Stimulated activated naive B cell treated with anti-CD40 and anti-IgM and Interleukin-4, amounts not matched to agents 10 μg/mL and 1 μg/mL and 100 μg/mL, for 72 hours (primary cell): ENCODE results near the gene CABP1.

Experiments used
- ATAC-seq, 2 donors: fragments of 150-1000 bp; cut with Tn5 transposase; replicated peaks; 2 replicates each; pipeline ENCODE4 v1.10.0; 2021; ENCODE audit warnings: moderate library complexity in 1 of 2
- DNase-seq: peaks from one replicate; pipeline ENCODE4 v3.0.0; 2021
- H3K27ac Mint-ChIP-seq: one replicate; pipeline ENCODE4 v1.8.0; 2022; ENCODE audit warnings: mild to moderate bottlenecking, mixed read lengths
- H3K27me3 Mint-ChIP-seq, 2 donors: one replicate each; pipeline ENCODE4 v1.8.0; 2022; ENCODE audit warnings: mixed read lengths in 2 of 2
- H3K36me3 Mint-ChIP-seq, 2 donors: one replicate each; pipeline ENCODE4 v1.8.0; 2022; ENCODE audit warnings: mixed read lengths in 2 of 2, mild to moderate bottlenecking in 1 of 2
- H3K4me1 Mint-ChIP-seq, 2 donors: one replicate each; pipeline ENCODE4 v1.8.0; 2022; ENCODE audit warnings: mixed read lengths in 2 of 2, mild to moderate bottlenecking in 1 of 2
- H3K4me3 Mint-ChIP-seq, 2 donors: one replicate each; pipeline ENCODE4 v1.8.0; 2022; ENCODE audit warnings: mild to moderate bottlenecking in 2 of 2, mixed read lengths in 2 of 2, moderate library complexity in 1 of 2
- H3K9me3 Mint-ChIP-seq, 2 donors: one replicate each; pipeline ENCODE4 v1.8.0; 2022; ENCODE audit warnings: mixed read lengths in 2 of 2, mild to moderate bottlenecking in 1 of 2

Gene CABP1

GRCh38 chr12:120649442-120650232 lies 9.2 kb downstream of the CABP1 start:
- peak overlapping the region; percentile 48 for H3K27ac Mint-ChIP-seq
- no peaks in the 10 kb centered on the region for H3K9me3 Mint-ChIP-seq
- DNase-seq (no peak), ATAC-seq (no peak)
- no peaks in the 10 kb centered on the region for H3K36me3 Mint-ChIP-seq
- H3K4me1 Mint-ChIP-seq, result peaks cover 22 to 34% of the 10 kb centered on the region in 2 donors
- peak overlapping the region; percentile 65 to 67 for H3K4me3 Mint-ChIP-seq
- H3K27me3 Mint-ChIP-seq, result peaks cover 48 to 53% of the 10 kb centered on the region in 2 donors

- Mint-ChIP-seq H3K27me3 (peaks cover 46 to 48% of the 10 kb centered on the region in 2 donors), H3K36me3 (no peaks in the 10 kb centered on the region), H3K4me3 (no peak overlapping the region), H3K9me3 (no peaks in the 10 kb centered on the region), H3K4me1 (peaks cover 22 to 34% of the 10 kb centered on the region in 2 donors), H3K27ac (peak overlapping the region; percentile 59)
- no peak for ATAC-seq
- no peak for DNase-seq
Observed at GRCh38 chr12:120650233-120650690, 9.8 kb downstream of the CABP1 start.

GRCh38 chr12:120651821-120652220 lies 11.4 kb downstream of the CABP1 start:
- H3K4me1 Mint-ChIP-seq, result peaks cover 21 to 32% of the 10 kb centered on the region in 2 donors
- peaks cover 32 to 43% of the 10 kb centered on the region in 2 donors for H3K27me3 Mint-ChIP-seq
- H3K27ac Mint-ChIP-seq, result no peak overlapping the region
- no peaks in the 10 kb centered on the region for H3K36me3 Mint-ChIP-seq
- no peak for DNase-seq
- H3K9me3 Mint-ChIP-seq, result no peaks in the 10 kb centered on the region
- H3K4me3 Mint-ChIP-seq, result no peak overlapping the region
- no peak for ATAC-seq

GRCh38 chr12:120652656-120653435 lies 12.4 kb downstream of the CABP1 start:
- Mint-ChIP-seq H3K36me3 (no peaks in the 10 kb centered on the region), H3K27me3 (peaks cover 31 to 43% of the 10 kb centered on the region in 2 donors), H3K27ac (no peak overlapping the region), H3K4me3 (no peak overlapping the region), H3K4me1 (peaks cover 17 to 25% of the 10 kb centered on the region in 2 donors), H3K9me3 (no peaks in the 10 kb centered on the region)
- ATAC-seq, result no peak
- DNase-seq, result no peak

- ATAC-seq (no peak), DNase-seq (no peak)
- Mint-ChIP-seq H3K27me3 (peaks cover 27 to 41% of the 10 kb centered on the region in 2 donors), H3K9me3 (no peaks in the 10 kb centered on the region), H3K27ac (no peak overlapping the region), H3K4me1 (peaks cover 12 to 18% of the 10 kb centered on the region in 2 donors), H3K4me3 (no peak overlapping the region), H3K36me3 (no peaks in the 10 kb centered on the region)
Observed at GRCh38 chr12:120653611-120654010, 13.2 kb downstream of the CABP1 start.

- no peaks in the 10 kb centered on the region for H3K9me3 Mint-ChIP-seq
- no peaks in the 10 kb centered on the region for H3K36me3 Mint-ChIP-seq
- H3K4me3 Mint-ChIP-seq, result no peak overlapping the region
- H3K4me1 Mint-ChIP-seq, result peaks cover 3 to 7% of the 10 kb centered on the region in 2 donors
- ATAC-seq (no peak), DNase-seq (no peak)
- peaks cover 25 to 37% of the 10 kb centered on the region in 2 donors for H3K27me3 Mint-ChIP-seq
- peak overlapping the region; percentile 31 for H3K27ac Mint-ChIP-seq
Observed at GRCh38 chr12:120654656-120655055, 14.2 kb downstream of the CABP1 start.

GRCh38 chr12:120656008-120656407 lies 15.6 kb downstream of the CABP1 start:
- Mint-ChIP-seq H3K9me3 (no peaks in the 10 kb centered on the region), H3K27me3 (peaks cover 16 to 25% of the 10 kb centered on the region in 2 donors), H3K4me1 (peaks cover 0 to 2% of the 10 kb centered on the region in 2 donors), H3K27ac (no peak overlapping the region), H3K4me3 (no peak overlapping the region), H3K36me3 (no peaks in the 10 kb centered on the region)
- DNase-seq, result no peak
- no peak for ATAC-seq

GRCh38 chr12:120658286-120659150 lies 18.1 kb downstream of the CABP1 start:
- DNase-seq, result no peak
- Mint-ChIP-seq H3K4me1 (peaks cover 3 to 7% of the 10 kb centered on the region in 2 donors), H3K4me3 (no peak overlapping the region), H3K27ac (no peak overlapping the region), H3K36me3 (no peaks in the 10 kb centered on the region), H3K27me3 (peaks cover 8 to 15% of the 10 kb centered on the region in 2 donors), H3K9me3 (no peaks in the 10 kb centered on the region)
- no peak for ATAC-seq

- H3K4me3 Mint-ChIP-seq, result no peak overlapping the region
- no peaks in the 10 kb centered on the region for H3K9me3 Mint-ChIP-seq
- no peak for ATAC-seq
- H3K4me1 Mint-ChIP-seq, result peaks cover 6 to 14% of the 10 kb centered on the region in 2 donors
- H3K27ac Mint-ChIP-seq, result peak overlapping the region; percentile 91
- H3K36me3 Mint-ChIP-seq, result no peaks in the 10 kb centered on the region
- no peak for DNase-seq
- peaks cover 8 to 15% of the 10 kb centered on the region in 2 donors for H3K27me3 Mint-ChIP-seq
Observed at GRCh38 chr12:120659151-120659525, 18.7 kb downstream of the CABP1 start.

- Mint-ChIP-seq H3K4me3 (no peak overlapping the region), H3K27me3 (peaks cover 7 to 8% of the 10 kb centered on the region in 2 donors), H3K27ac (no peak overlapping the region), H3K36me3 (no peaks in the 10 kb centered on the region), H3K4me1 (peaks cover 12 to 32% of the 10 kb centered on the region in 2 donors), H3K9me3 (no peaks in the 10 kb centered on the region)
- no peak for DNase-seq
- ATAC-seq, result no peak
Observed at GRCh38 chr12:120661432-120661831, 21.0 kb downstream of the CABP1 start.

- H3K4me1 Mint-ChIP-seq, result peaks cover 16 to 44% of the 10 kb centered on the region in 2 donors
- peak overlapping the region; percentile 85 for H3K27ac Mint-ChIP-seq
- peaks cover 7 to 8% of the 10 kb centered on the region in 2 donors for H3K27me3 Mint-ChIP-seq
- no peak overlapping the region for H3K4me3 Mint-ChIP-seq
- DNase-seq (no peak), ATAC-seq (peak; percentile 98 to 99)
- no peaks in the 10 kb centered on the region for H3K36me3 Mint-ChIP-seq
- no peaks in the 10 kb centered on the region for H3K9me3 Mint-ChIP-seq
Observed at GRCh38 chr12:120662879-120663278, 22.5 kb downstream of the CABP1 start.

GRCh38 chr12:120663741-120664140 lies 23.3 kb downstream of the CABP1 start:
- Mint-ChIP-seq H3K9me3 (no peaks in the 10 kb centered on the region), H3K4me3 (no peak overlapping the region), H3K4me1 (peaks cover 24 to 53% of the 10 kb centered on the region in 2 donors), H3K27ac (peak overlapping the region; percentile 15), H3K36me3 (no peaks in the 10 kb centered on the region), H3K27me3 (peaks cover 7 to 8% of the 10 kb centered on the region in 2 donors)
- ATAC-seq (no peak), DNase-seq (no peak)

GRCh38 chr12:120666571-120667390 lies 26.4 kb downstream of the CABP1 start:
- peak overlapping the region in 1 of 2 donors; percentile 12 for H3K4me3 Mint-ChIP-seq
- ATAC-seq, result no peak
- peaks cover 41 to 83% of the 10 kb centered on the region in 2 donors for H3K4me1 Mint-ChIP-seq
- H3K27me3 Mint-ChIP-seq, result no peaks in the 10 kb centered on the region
- H3K27ac Mint-ChIP-seq, result no peak overlapping the region
- H3K36me3 Mint-ChIP-seq, result no peaks in the 10 kb centered on the region
- H3K9me3 Mint-ChIP-seq, result no peaks in the 10 kb centered on the region
- no peak for DNase-seq
